ENCODE results near the gene RNF220.

DNA sequence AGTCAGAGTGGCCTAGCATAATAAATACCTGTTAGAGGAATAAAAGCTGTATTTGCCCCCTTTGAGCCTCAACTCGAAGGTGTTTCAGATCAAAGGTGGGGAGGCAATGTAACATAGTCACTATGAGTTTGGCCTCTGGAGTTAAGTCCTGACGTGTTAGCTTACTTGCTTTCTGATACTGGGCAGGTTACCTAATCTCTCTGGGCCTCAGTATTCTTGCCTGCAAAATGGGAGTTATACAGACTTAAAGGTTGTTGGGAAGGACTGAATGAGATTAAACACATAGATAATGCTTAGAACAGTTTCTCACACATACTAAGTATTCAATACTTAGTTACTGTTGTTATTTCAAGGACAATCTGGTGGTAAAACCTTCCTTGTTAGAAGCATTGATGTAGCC, 15.5 kb downstream of the RNF220 start:
- TF ChIP-seq, protein P1, sequence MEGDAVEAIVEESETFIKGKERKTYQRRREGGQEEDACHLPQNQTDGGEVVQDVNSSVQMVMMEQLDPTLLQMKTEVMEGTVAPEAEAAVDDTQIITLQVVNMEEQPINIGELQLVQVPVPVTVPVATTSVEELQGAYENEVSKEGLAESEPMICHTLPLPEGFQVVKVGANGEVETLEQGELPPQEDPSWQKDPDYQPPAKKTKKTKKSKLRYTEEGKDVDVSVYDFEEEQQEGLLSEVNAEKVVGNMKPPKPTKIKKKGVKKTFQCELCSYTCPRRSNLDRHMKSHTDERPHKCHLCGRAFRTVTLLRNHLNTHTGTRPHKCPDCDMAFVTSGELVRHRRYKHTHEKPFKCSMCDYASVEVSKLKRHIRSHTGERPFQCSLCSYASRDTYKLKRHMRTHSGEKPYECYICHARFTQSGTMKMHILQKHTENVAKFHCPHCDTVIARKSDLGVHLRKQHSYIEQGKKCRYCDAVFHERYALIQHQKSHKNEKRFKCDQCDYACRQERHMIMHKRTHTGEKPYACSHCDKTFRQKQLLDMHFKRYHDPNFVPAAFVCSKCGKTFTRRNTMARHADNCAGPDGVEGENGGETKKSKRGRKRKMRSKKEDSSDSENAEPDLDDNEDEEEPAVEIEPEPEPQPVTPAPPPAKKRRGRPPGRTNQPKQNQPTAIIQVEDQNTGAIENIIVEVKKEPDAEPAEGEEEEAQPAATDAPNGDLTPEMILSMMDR (tag by site-specific recombination; IDR thresholded peaks at IDR 0.05) = no peak
- TF ChIP-seq KLF1 (tag by site-specific recombination; IDR thresholded peaks at IDR 0.05) (no peak), MEIS1 (CRISPR knock-in tag; IDR thresholded peaks at IDR 0.05; ENCODE audit: borderline replicate concordance) (no peak), ZBTB21 (tag by site-specific recombination; IDR thresholded peaks at IDR 0.05) (no peak), KLF10 (tag by site-specific recombination; IDR thresholded peaks at IDR 0.05) (no peak)
